Ovary (tissue), 3 donors: ENCODE measurements around the gene TSGA10.

Experiments
- EP300 ChIP-seq: sonication (generic); formaldehyde crosslinking; IDR thresholded peaks from one replicate; pipeline ENCODE4 v1.6.1; 2017; ENCODE audit warnings: antibody characterized with exemption
- POLR2A ChIP-seq: fragments of 450-650 bp; IDR thresholded peaks from one replicate; pipeline ENCODE4 v1.6.1; 2017; ENCODE audit warnings: antibody characterized with exemption, mild to moderate bottlenecking, moderate library complexity
- TF ChIP-seq, protein P1 (sequence below), 3 donors: fragments of 450-650 bp in 2 of 3; fragments of 200-600 bp in 1 of 3; IDR thresholded peaks; one replicate each; pipeline versions ENCODE4 v1.5.1 to v1.8.0; 2016 to 2022; ENCODE audit warnings: antibody characterized with exemption in 3 of 3, mild to moderate bottlenecking in 1 of 3
- donor health status: DM: no; HTN: no; CAD: no.

- TF ChIP-seq, protein P1, sequence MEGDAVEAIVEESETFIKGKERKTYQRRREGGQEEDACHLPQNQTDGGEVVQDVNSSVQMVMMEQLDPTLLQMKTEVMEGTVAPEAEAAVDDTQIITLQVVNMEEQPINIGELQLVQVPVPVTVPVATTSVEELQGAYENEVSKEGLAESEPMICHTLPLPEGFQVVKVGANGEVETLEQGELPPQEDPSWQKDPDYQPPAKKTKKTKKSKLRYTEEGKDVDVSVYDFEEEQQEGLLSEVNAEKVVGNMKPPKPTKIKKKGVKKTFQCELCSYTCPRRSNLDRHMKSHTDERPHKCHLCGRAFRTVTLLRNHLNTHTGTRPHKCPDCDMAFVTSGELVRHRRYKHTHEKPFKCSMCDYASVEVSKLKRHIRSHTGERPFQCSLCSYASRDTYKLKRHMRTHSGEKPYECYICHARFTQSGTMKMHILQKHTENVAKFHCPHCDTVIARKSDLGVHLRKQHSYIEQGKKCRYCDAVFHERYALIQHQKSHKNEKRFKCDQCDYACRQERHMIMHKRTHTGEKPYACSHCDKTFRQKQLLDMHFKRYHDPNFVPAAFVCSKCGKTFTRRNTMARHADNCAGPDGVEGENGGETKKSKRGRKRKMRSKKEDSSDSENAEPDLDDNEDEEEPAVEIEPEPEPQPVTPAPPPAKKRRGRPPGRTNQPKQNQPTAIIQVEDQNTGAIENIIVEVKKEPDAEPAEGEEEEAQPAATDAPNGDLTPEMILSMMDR (IDR thresholded peaks at IDR 0.05): no peak
- TF ChIP-seq POLR2A (no peak), EP300 (no peak)
Observed at GRCh38 chr2:99141110-99142108, 13.3 kb downstream of the TSGA10 start, which contains the start of gene C2orf15.
